Panc1 (cell line): ENCODE results near the gene SART3.

ENCODE experiments used
- TCF7L2 ChIP-seq: IDR thresholded peaks from 2 replicates; pipeline ENCODE4 v1.6.1; 2011; ENCODE audit warnings: mild to moderate bottlenecking, low read depth, low read length, inconsistent platforms
- TF ChIP-seq, protein P1 (sequence below): fragments of 450-650 bp; IDR thresholded peaks from 2 replicates; pipeline ENCODE4 v1.5.1; 2017; ENCODE audit warnings: mild to moderate bottlenecking

DNA sequence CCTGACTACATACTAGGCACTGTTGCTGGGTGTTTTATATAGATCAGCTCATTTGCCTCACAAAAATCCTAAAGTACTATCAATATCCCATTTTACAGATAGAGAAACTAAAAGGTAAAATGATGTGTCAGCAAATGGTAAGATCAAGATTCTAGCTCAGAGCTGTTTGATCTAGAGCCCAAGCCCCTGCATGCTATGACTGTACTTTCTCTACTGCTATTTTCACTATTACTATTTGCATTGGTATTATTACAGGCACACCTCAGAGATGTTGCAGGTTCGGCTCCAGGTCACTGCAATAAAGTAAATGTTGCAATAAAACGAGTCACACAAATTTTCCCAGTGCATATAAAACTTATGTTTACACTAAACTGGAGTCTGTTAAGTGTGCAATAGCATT, 12.3 kb upstream of the SART3 start:
- TF ChIP-seq, protein P1, sequence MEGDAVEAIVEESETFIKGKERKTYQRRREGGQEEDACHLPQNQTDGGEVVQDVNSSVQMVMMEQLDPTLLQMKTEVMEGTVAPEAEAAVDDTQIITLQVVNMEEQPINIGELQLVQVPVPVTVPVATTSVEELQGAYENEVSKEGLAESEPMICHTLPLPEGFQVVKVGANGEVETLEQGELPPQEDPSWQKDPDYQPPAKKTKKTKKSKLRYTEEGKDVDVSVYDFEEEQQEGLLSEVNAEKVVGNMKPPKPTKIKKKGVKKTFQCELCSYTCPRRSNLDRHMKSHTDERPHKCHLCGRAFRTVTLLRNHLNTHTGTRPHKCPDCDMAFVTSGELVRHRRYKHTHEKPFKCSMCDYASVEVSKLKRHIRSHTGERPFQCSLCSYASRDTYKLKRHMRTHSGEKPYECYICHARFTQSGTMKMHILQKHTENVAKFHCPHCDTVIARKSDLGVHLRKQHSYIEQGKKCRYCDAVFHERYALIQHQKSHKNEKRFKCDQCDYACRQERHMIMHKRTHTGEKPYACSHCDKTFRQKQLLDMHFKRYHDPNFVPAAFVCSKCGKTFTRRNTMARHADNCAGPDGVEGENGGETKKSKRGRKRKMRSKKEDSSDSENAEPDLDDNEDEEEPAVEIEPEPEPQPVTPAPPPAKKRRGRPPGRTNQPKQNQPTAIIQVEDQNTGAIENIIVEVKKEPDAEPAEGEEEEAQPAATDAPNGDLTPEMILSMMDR, result no peak
- TF ChIP-seq TCF7L2, result no peak
